ENCODE data around the gene TARS3.

DNA sequence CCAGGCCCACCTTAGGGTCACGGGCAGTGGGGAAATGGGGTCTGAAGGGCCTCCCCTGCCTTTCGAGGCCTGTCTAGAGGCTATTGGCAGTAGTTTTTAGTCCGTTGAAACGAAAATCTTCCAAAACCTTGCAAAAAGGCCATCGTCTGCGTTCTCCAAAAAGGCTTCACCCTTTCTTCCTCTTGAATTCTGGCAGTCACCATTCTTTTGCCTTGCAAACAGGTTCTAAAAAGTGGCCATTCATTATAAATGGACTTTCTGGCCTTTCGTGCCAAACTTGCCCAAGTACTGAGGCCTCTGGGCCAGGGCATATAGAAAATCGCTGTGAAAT is 367 bp upstream of the TARS3 start:
- TF ChIP-seq, protein P1, sequence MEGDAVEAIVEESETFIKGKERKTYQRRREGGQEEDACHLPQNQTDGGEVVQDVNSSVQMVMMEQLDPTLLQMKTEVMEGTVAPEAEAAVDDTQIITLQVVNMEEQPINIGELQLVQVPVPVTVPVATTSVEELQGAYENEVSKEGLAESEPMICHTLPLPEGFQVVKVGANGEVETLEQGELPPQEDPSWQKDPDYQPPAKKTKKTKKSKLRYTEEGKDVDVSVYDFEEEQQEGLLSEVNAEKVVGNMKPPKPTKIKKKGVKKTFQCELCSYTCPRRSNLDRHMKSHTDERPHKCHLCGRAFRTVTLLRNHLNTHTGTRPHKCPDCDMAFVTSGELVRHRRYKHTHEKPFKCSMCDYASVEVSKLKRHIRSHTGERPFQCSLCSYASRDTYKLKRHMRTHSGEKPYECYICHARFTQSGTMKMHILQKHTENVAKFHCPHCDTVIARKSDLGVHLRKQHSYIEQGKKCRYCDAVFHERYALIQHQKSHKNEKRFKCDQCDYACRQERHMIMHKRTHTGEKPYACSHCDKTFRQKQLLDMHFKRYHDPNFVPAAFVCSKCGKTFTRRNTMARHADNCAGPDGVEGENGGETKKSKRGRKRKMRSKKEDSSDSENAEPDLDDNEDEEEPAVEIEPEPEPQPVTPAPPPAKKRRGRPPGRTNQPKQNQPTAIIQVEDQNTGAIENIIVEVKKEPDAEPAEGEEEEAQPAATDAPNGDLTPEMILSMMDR (IDR thresholded peaks at IDR 0.05), result no peak
- TF ChIP-seq EZH2 (IDR thresholded peaks at IDR 0.05; ENCODE audit: borderline replicate concordance, insufficient read depth, low read depth, low read length, poor library complexity, severe bottlenecking), result no peak
